IMR-90 (cell line): Measurements from ENCODE around the gene HACL1. TPM values are rescaled to one million over a fixed set of nuclear protein-coding genes. Genes with fewer than 3 reads are reported as not detected.

Experiments
- ATAC-seq: fragments of 200-7000 bp; cut with Tn5 transposase; 2 replicates; pipeline ENCODE4 v1.9.1; 2020; ENCODE audit warnings: low read depth, mild to moderate bottlenecking, moderate library complexity
- BruUV-seq: library from RNA; stranded (reverse); fragments of 400-500 nt; replicated peaks from 2 replicates; lab custom pipeline; 2021; lab: Mats Ljungman, UMichigan
- CTCF ChIA-PET: fragments of 300-600 bp; formaldehyde crosslinking; extraction: SDS; loops from one replicate; lab custom pipeline; 2021; ENCODE audit warnings: antibody characterized with exemption; lab: Yijun Ruan, JAX
- POLR2A ChIA-PET: fragments of 300-600 bp; sonication (Branson Sonifier 250); formaldehyde crosslinking; loops from one replicate; lab custom pipeline; 2022; ENCODE audit warnings: antibody characterized with exemption; ENCODE audit not compliant: unreplicated experiment; lab: Charles Lee
- DNase-seq: peaks from one replicate; pipeline ENCODE4 v3.0.0; 2013
- H2AFZ ChIP-seq: replicated peaks from 2 replicates; pipeline ENCODE3; 2013; ENCODE audit warnings: low read length, mild to moderate bottlenecking; ENCODE audit not compliant: poor library complexity
- H2AK5ac ChIP-seq: 2 replicates; pipeline ENCODE4 v1.6.1; 2013; ENCODE audit warnings: low read depth, low read length, inconsistent platforms
- H2AK9ac ChIP-seq: replicated peaks from 2 replicates; pipeline ENCODE3; 2013; ENCODE audit warnings: mild to moderate bottlenecking, low read depth, low read length, moderate library complexity; ENCODE audit not compliant: poor library complexity
- H2BK120ac ChIP-seq: 2 replicates; pipeline ENCODE4 v1.6.1; 2013; ENCODE audit warnings: low read depth, low read length, inconsistent platforms
- H2BK15ac ChIP-seq: 3 replicates; pipeline ENCODE4 v1.6.1; 2013; ENCODE audit warnings: low read depth, low read length, inconsistent platforms
- H2BK20ac ChIP-seq: 2 replicates; pipeline ENCODE4 v1.6.1; 2013; ENCODE audit warnings: low read depth, mild to moderate bottlenecking, inconsistent platforms, low read length, moderate library complexity
- H2BK5ac ChIP-seq: 2 replicates; pipeline ENCODE4 v1.6.1; 2013; ENCODE audit warnings: mild to moderate bottlenecking, low read depth, low read length, inconsistent platforms; ENCODE audit not compliant: poor library complexity, severe bottlenecking
- H3K14ac ChIP-seq: replicated peaks from 2 replicates; pipeline ENCODE4 v1.6.1; 2013; ENCODE audit warnings: low read depth, low read length, inconsistent platforms
- H3K18ac ChIP-seq: 2 replicates; pipeline ENCODE4 v1.6.1; 2013; ENCODE audit warnings: low read depth, low read length, control low read depth
- H3K23ac ChIP-seq: 2 replicates; pipeline ENCODE4 v1.6.1; 2013; ENCODE audit warnings: low read depth, low read length, inconsistent platforms
- H3K27ac ChIP-seq: 2 replicates; pipeline ENCODE4 v1.5.1; 2013; ENCODE audit warnings: mild to moderate bottlenecking, control low read depth, low read length; ENCODE audit not compliant: insufficient read depth
- H3K27me3 ChIP-seq: 2 replicates; pipeline ENCODE4 v1.6.1; 2013; ENCODE audit warnings: low read length; ENCODE audit not compliant: control insufficient read depth, insufficient read depth
- H3K36me3 ChIP-seq: 2 replicates; pipeline ENCODE4 v1.6.1; 2013; ENCODE audit warnings: low read length, mixed read lengths; ENCODE audit not compliant: control insufficient read depth, insufficient read depth
- H3K4ac ChIP-seq: 2 replicates; pipeline ENCODE4 v1.6.1; 2013; ENCODE audit warnings: low read depth, low read length, inconsistent platforms
- H3K4me1 ChIP-seq: 2 replicates; pipeline ENCODE4 v1.6.1; 2013; ENCODE audit warnings: low read length, mixed read lengths; ENCODE audit not compliant: control insufficient read depth, insufficient read depth
- H3K4me2 ChIP-seq: 2 replicates; pipeline ENCODE4 v1.6.1; 2013; ENCODE audit warnings: low read depth, mild to moderate bottlenecking, control low read depth, low read length, moderate library complexity
- H3K4me3 ChIP-seq: 2 replicates; pipeline ENCODE4 v1.5.1; 2013; ENCODE audit warnings: low read depth, mild to moderate bottlenecking, control low read depth, low read length, moderate library complexity; ENCODE audit not compliant: insufficient read depth
- H3K56ac ChIP-seq: 2 replicates; pipeline ENCODE4 v1.6.1; 2013; ENCODE audit warnings: low read length, inconsistent platforms; ENCODE audit not compliant: insufficient read depth; ENCODE audit errors: extremely low read depth
- H3K79me1 ChIP-seq, 2 experiments: 2 replicates each; pipeline ENCODE4 v1.6.1; 2013; ENCODE audit warnings: low read length in 2 of 2, inconsistent platforms in 1 of 2, low read depth in 1 of 2
- H3K9ac ChIP-seq: 2 replicates; pipeline ENCODE4 v1.6.1; 2013; ENCODE audit warnings: low read depth, low read length, control low read depth
- H3K9me1 ChIP-seq: 2 replicates; pipeline ENCODE4 v1.6.1; 2013; ENCODE audit warnings: low read length, inconsistent platforms; ENCODE audit not compliant: insufficient read depth
- H3K9me3 ChIP-seq: 2 replicates; pipeline ENCODE4 v1.6.1; 2013; ENCODE audit warnings: low read length; ENCODE audit not compliant: control insufficient read depth, insufficient read depth
- H4K20me1 ChIP-seq: 2 replicates; pipeline ENCODE4 v1.6.1; 2013; ENCODE audit warnings: low read length, inconsistent platforms; ENCODE audit not compliant: insufficient read depth
- H4K5ac ChIP-seq: 2 replicates; pipeline ENCODE4 v1.6.1; 2013; ENCODE audit warnings: mild to moderate bottlenecking, low read depth, low read length, control low read depth
- H4K8ac ChIP-seq, 2 experiments: 2 replicates each; pipeline ENCODE4 v1.6.1; 2013; ENCODE audit warnings: low read depth in 2 of 2, low read length in 2 of 2, control low read depth in 1 of 2, inconsistent platforms in 1 of 2
- H4K91ac ChIP-seq: 2 replicates; pipeline ENCODE4 v1.6.1; 2013; ENCODE audit warnings: low read depth, low read length, inconsistent platforms; ENCODE audit not compliant: insufficient read depth
- BHLHE40 ChIP-seq: fragments of 150-350 bp; IDR thresholded peaks from 2 replicates; pipeline ENCODE4 v1.6.1; 2016; ENCODE audit warnings: mild to moderate bottlenecking, low read depth, low read length
- CEBPB ChIP-seq: IDR thresholded peaks from 2 replicates; pipeline ENCODE4 v1.6.1; 2012; ENCODE audit warnings: low read depth, low read length, improper control_type of control experiment
- CHD1 ChIP-seq: IDR thresholded peaks from 2 replicates; pipeline ENCODE4 v1.6.1; 2012; ENCODE audit warnings: low read depth, low read length, improper control_type of control experiment
- CTCF ChIP-seq: conservative IDR thresholded peaks from 2 replicates; pipeline ENCODE4 v1.5.1; 2012; ENCODE audit warnings: mild to moderate bottlenecking, low read depth, low read length, improper control_type of control experiment
- ELK1 ChIP-seq: fragments of 150-350 bp; IDR thresholded peaks from 2 replicates; pipeline ENCODE4 v1.6.1; 2016; ENCODE audit warnings: low read depth, mild to moderate bottlenecking, low read length, moderate library complexity, borderline replicate concordance
- FOS ChIP-seq: fragments of 150-350 bp; IDR thresholded peaks from 2 replicates; pipeline ENCODE4 v1.6.1; 2016; ENCODE audit warnings: low read depth, low read length
- MAFK ChIP-seq: IDR thresholded peaks from 2 replicates; pipeline ENCODE4 v1.6.1; 2012; ENCODE audit warnings: low read depth, low read length, improper control_type of control experiment
- MAZ ChIP-seq: IDR thresholded peaks from 2 replicates; pipeline ENCODE4 v1.6.1; 2012; ENCODE audit warnings: low read depth, mild to moderate bottlenecking, low read length, improper control_type of control experiment, moderate library complexity, borderline replicate concordance
- MXI1 ChIP-seq: IDR thresholded peaks from 2 replicates; pipeline ENCODE4 v1.6.1; 2012; ENCODE audit warnings: low read depth, mild to moderate bottlenecking, low read length, moderate library complexity, borderline replicate concordance
- NFE2L2 ChIP-seq: fragments of 150-350 bp; IDR thresholded peaks from 2 replicates; pipeline ENCODE4 v1.6.1; 2016; ENCODE audit warnings: low read depth, mild to moderate bottlenecking, low read length
- POLR2A ChIP-seq: IDR thresholded peaks from 2 replicates; pipeline ENCODE4 v1.6.1; 2012; ENCODE audit warnings: mild to moderate bottlenecking, low read depth, low read length
- RAD21 ChIP-seq: IDR thresholded peaks from 2 replicates; pipeline ENCODE4 v1.6.1; 2012; ENCODE audit warnings: low read length, improper control_type of control experiment
- RCOR1 ChIP-seq: IDR thresholded peaks from 2 replicates; pipeline ENCODE4 v1.6.1; 2012; ENCODE audit warnings: mild to moderate bottlenecking, low read length, improper control_type of control experiment; ENCODE audit not compliant: insufficient replicate concordance
- RFX5 ChIP-seq: IDR thresholded peaks from 2 replicates; pipeline ENCODE4 v1.8.0; 2012; ENCODE audit warnings: low read depth, mild to moderate bottlenecking, low read length, moderate library complexity
- SMC3 ChIP-seq: fragments of 150-350 bp; IDR thresholded peaks from 2 replicates; pipeline ENCODE4 v1.6.1; 2016; ENCODE audit warnings: low read depth, mild to moderate bottlenecking, antibody characterized with exemption, low read length, moderate library complexity
- USF2 ChIP-seq: fragments of 150-350 bp; IDR thresholded peaks from 2 replicates; pipeline ENCODE4 v1.6.1; 2017; ENCODE audit warnings: mild to moderate bottlenecking, antibody characterized with exemption, low read length, low read depth
- WGBS, 2 experiments: methylation state at CpG; one replicate each; pipeline versions ENCODE4 v1.1.5 to v1.1.7; 2013; ENCODE audit warnings: missing lambda C conversion rate in 2 of 2; ENCODE audit not compliant: insufficient read length in 1 of 2; ENCODE audit errors: extremely low coverage in 2 of 2; 5-methylcytosine and 5-hydroxymethylcytosine counted together
- dilution Hi-C: fragments of 300-500 bp; cut with HindIII; formaldehyde crosslinking; loops from one replicate; pipeline ENCODE4 v1.14.3; 2018; ENCODE audit warnings: low sequenced_read_pairs; ENCODE audit not compliant: unreplicated experiment
- in situ Hi-C: fragments of 300-500 bp; cut with MboI; formaldehyde crosslinking; loops from 3 replicates; pipeline ENCODE4 v1.14.3; 2019; ENCODE audit warnings: low sequenced_read_pairs, inconsistent platforms, mixed read lengths
- intact Hi-C: fragments of 100-400 bp; cut with micrococcal nuclease; formaldehyde crosslinking; loops from 2 replicates; pipeline ENCODE4 v1.10.0; 2022
- polyA plus RNA-seq, 3 experiments: library from polyadenylated mRNA; depleted of rRNA; stranded (reverse); fragments of >200 nt; gene quantifications; 2 replicates each; pipeline ENCODE4 v1.2.3, GENCODE V29; 2012; ENCODE audit warnings: low replicate concordance in 1 of 3
- total RNA-seq: library from RNA; depleted of rRNA; stranded (reverse); fragments of >200 nt; gene quantifications from 2 replicates; pipeline ENCODE4 v1.2.3, GENCODE V29; 2012

HACL1 gene
- total and polyA plus RNA-seq, 2 of the 4 experiments (the other 2 are of a cell fraction), result 9.9 to 28.1 TPM

GRCh38 chr3:15611018-15611417 is 9.6 kb upstream of the HACL1 start:
- Histone ChIP-seq H3K9ac (no peak overlapping the region), H3K79me1 (peaks cover 0 to 4% of the 10 kb centered on the region in 2 experiments; a peak in 2 of 4 replicates), H3K27ac (no peak overlapping the region), H3K9me1 (no peaks in the 10 kb centered on the region), H2BK20ac (no peak overlapping the region), H2BK15ac (no peak overlapping the region), H3K27me3 (no peaks in the 10 kb centered on the region), H3K9me3 (no peaks in the 10 kb centered on the region), H2AK9ac (no peak overlapping the region), H3K23ac (no peak overlapping the region), H2BK120ac (no peak overlapping the region), H3K4me3 (no peak overlapping the region), H4K20me1 (no peaks in the 10 kb centered on the region), H2AFZ (no peak overlapping the region), H2BK5ac (no peak overlapping the region), H4K91ac (no peak overlapping the region), H3K36me3 (no peaks in the 10 kb centered on the region), H3K18ac (no peak overlapping the region), H3K14ac (no peak overlapping the region), H3K4ac (no peak overlapping the region), H3K4me2 (no peak overlapping the region), H3K56ac (no peak overlapping the region), H4K8ac (no peak overlapping the region), H3K4me1 (peaks cover 2% of the 10 kb centered on the region; the same call in 1 of the 2 replicates), H4K5ac (no peak overlapping the region), H2AK5ac (no peak overlapping the region)
- in situ Hi-C loops, result no loop called here
- CTCF ChIA-PET, result no interaction called here
- no CpG with 5 or more reads among the region's 3 CpGs for WGBS, 2 experiments
- intact Hi-C loops, result no loop called here
- no peak for ATAC-seq
- BruUV-seq, result no TSS peak
- no peak for DNase-seq
- POLR2A ChIA-PET, result no interaction called here
- dilution Hi-C loops, result no loop called here
- no peak for TF ChIP-seq ELK1
- TF ChIP-seq CEBPB, result no peak
- no peak for TF ChIP-seq FOS
- no peak for TF ChIP-seq MAZ
- no peak for TF ChIP-seq CHD1
- TF ChIP-seq CTCF, result no peak
- TF ChIP-seq SMC3, result no peak
- TF ChIP-seq RCOR1, result no peak
- TF ChIP-seq RFX5, result no peak
- no peak for TF ChIP-seq POLR2A
- no peak for TF ChIP-seq BHLHE40
- TF ChIP-seq MAFK, result no peak
- TF ChIP-seq USF2, result no peak
- TF ChIP-seq NFE2L2, result no peak
- no peak for TF ChIP-seq RAD21
- no peak for TF ChIP-seq MXI1
